Measurements from ENCODE around the gene RNF144B. TPM values are rescaled to one million over a fixed set of nuclear protein-coding genes. Genes with fewer than 3 reads are reported as not detected.

The RNF144B gene
- total RNA-seq, 1 experiment from 2014 or later: 2.3 TPM

GRCh38 chr6:18347866-18348265 lies 39.3 kb upstream of the RNF144B start:
- no peak overlapping the region for H2BK20ac ChIP-seq (ENCODE audit: low read depth, low read length, poor library complexity, severe bottlenecking)
- no peak overlapping the region for H4K91ac ChIP-seq (ENCODE audit: insufficient read length, low read depth, low read length)
- H3K56ac ChIP-seq (ENCODE audit: insufficient read length, low read depth, low read length): no peak overlapping the region
- H3K79me1 ChIP-seq (ENCODE audit: insufficient read depth, low read depth, low read length, poor library complexity, severe bottlenecking): no peaks in the 10 kb centered on the region
- no peaks in the 10 kb centered on the region for H3K36me3 Mint-ChIP-seq (ENCODE audit: insufficient read depth in 1 of 3, low read depth in 3 of 3)
- H2AFZ ChIP-seq (ENCODE audit: low read length): no peak overlapping the region
- H3K79me2 ChIP-seq (ENCODE audit: insufficient read depth, low read length): no peaks in the 10 kb centered on the region
- H3K4me1 Mint-ChIP-seq: peaks cover 0 to under 1% of the 10 kb centered on the region in 2 experiments; a peak in 2 of 4 replicates
- no peak overlapping the region for H2BK120ac ChIP-seq (ENCODE audit: low read depth, low read length, poor library complexity, severe bottlenecking)
- no CpG with 5 or more reads among the region's 2 CpGs for WGBS (ENCODE audit: extremely low coverage, insufficient read length, low lambda C conversion rate)
- no peak for TF ChIP-seq CTCF (conservative IDR thresholded peaks at IDR 0.05)
- H4K8ac ChIP-seq (replicated peaks; ENCODE audit: insufficient read length, low read depth, low read length): no peak overlapping the region
- no peaks in the 10 kb centered on the region for H3K27me3 ChIP-seq (ENCODE audit: insufficient read depth, low read length)
- H3K27ac ChIP-seq (ENCODE audit: insufficient read length, low read depth, low read length): no peak overlapping the region
- H2BK5ac ChIP-seq (ENCODE audit: insufficient read length, low read length): no peak overlapping the region
- no peak overlapping the region for H3K14ac ChIP-seq (ENCODE audit: insufficient read depth, low read length)
- H3K23ac ChIP-seq (ENCODE audit: insufficient read length, low read depth, low read length): no peak overlapping the region
- no peak overlapping the region for H4K5ac ChIP-seq (ENCODE audit: insufficient read length, low read depth, low read length)
- no peak overlapping the region for H2AK5ac ChIP-seq (ENCODE audit: insufficient read length, low read length)
- H3K23me2 ChIP-seq (ENCODE audit: insufficient read length, low read depth, low read length, poor library complexity, severe bottlenecking): no peaks in the 10 kb centered on the region
- H3K4ac ChIP-seq (ENCODE audit: low read depth, low read length): no peak overlapping the region
- H3K18ac ChIP-seq (ENCODE audit: insufficient read length, low read depth, low read length): no peak overlapping the region
- H2BK12ac ChIP-seq (ENCODE audit: insufficient read length, low read depth, low read length): no peak overlapping the region
- H3K4me1 ChIP-seq (ENCODE audit: insufficient read depth, low read length): no peaks in the 10 kb centered on the region
- no peaks in the 10 kb centered on the region for H3K9me3 ChIP-seq (ENCODE audit: control insufficient read depth, low read depth, low read length)
- no peak for DNase-seq
- no peak overlapping the region for H2BK15ac ChIP-seq (ENCODE audit: low read depth, low read length)
- no peaks in the 10 kb centered on the region for H3K9me3 Mint-ChIP-seq
- H3K4me3 Mint-ChIP-seq: no peak overlapping the region
- H3K9ac ChIP-seq (ENCODE audit: extremely low read depth, insufficient read length, low read length): no peak overlapping the region
- H3K27ac Mint-ChIP-seq: no peak overlapping the region
- no peak overlapping the region for H3K4me2 ChIP-seq (ENCODE audit: insufficient read depth, insufficient read length, low read length)
- no peak overlapping the region for H3T11ph ChIP-seq (ENCODE audit: low read length)
- peaks cover 2% of the 10 kb centered on the region for H3K27me3 Mint-ChIP-seq (ENCODE audit: low read depth)
- H4K20me1 ChIP-seq (ENCODE audit: control insufficient read depth, insufficient read depth, insufficient read length): no peaks in the 10 kb centered on the region

Data from H9 (cell line).